GM04504 (cell line): Measurements from ENCODE around the gene KIFC1.
"Not testable (repeated sequence)": the region's sequence is repeated elsewhere in the genome, so short reads cannot be mapped to it uniquely, and the experiment has no call there.

Experiments used
- DNase-seq: peaks from one replicate; pipeline ENCODE4 v3.0.0-alpha.2; 2012; ENCODE audit warnings: low read depth

KIFC1 gene, protein sequence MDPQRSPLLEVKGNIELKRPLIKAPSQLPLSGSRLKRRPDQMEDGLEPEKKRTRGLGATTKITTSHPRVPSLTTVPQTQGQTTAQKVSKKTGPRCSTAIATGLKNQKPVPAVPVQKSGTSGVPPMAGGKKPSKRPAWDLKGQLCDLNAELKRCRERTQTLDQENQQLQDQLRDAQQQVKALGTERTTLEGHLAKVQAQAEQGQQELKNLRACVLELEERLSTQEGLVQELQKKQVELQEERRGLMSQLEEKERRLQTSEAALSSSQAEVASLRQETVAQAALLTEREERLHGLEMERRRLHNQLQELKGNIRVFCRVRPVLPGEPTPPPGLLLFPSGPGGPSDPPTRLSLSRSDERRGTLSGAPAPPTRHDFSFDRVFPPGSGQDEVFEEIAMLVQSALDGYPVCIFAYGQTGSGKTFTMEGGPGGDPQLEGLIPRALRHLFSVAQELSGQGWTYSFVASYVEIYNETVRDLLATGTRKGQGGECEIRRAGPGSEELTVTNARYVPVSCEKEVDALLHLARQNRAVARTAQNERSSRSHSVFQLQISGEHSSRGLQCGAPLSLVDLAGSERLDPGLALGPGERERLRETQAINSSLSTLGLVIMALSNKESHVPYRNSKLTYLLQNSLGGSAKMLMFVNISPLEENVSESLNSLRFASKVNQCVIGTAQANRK

DNA sequence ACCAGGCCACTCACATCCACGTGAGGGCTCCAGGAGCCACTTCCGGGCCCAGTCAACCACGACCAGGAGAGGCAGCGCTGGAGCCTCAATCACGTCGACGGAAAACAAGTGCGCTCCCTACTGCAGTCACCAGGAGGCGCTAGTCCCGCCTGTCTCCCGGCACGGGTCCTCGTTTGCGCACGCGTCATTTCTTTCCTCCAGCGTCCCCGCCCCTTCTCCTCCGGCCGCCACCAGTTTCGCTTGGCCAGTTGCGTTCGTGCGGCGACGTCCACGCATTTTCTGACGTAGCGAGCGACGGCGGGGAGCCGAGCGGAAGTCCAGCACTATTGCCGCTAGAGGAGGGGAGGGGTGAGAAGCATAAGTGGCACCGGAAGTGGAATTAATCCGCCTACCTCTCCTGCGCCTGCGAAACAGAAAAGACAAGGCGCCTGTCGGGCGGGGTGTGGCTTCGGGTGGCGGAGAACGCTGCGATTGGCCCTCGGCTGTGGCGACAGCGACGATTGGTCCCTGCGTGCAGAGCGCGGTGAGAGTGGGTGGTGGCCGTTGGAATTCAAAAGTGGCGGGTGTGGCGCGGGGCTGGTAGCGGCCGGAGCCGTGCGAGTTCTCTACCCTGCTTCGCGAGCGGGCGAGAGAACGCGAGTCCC, at the start of gene KIFC1:
KIFC1 (plus strand) TSS at position 546 of the 644 bp plus-strand sequence. CDS start 163 bp downstream, outside the sequence.
- DNase-seq, result peak; percentile 99

DNA sequence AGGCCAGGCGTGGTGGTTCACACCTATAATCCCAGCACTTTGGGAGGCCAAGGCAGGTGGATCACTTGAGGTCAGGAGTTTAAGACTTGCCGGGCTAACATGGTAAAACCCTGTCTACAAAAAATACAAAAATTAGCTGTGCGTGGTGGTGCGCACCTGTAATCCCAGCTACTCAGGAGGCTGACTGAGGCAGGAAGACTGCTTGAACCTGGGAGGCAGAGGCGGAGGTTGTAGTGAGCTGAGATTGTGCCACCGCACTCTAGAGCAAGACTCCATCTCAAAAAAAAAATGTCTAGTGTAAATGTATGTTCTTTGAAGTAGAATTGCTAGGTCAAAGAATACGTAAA, 48.0 kb upstream of the KIFC1 start:
- not testable (repeated sequence) for DNase-seq

DNA sequence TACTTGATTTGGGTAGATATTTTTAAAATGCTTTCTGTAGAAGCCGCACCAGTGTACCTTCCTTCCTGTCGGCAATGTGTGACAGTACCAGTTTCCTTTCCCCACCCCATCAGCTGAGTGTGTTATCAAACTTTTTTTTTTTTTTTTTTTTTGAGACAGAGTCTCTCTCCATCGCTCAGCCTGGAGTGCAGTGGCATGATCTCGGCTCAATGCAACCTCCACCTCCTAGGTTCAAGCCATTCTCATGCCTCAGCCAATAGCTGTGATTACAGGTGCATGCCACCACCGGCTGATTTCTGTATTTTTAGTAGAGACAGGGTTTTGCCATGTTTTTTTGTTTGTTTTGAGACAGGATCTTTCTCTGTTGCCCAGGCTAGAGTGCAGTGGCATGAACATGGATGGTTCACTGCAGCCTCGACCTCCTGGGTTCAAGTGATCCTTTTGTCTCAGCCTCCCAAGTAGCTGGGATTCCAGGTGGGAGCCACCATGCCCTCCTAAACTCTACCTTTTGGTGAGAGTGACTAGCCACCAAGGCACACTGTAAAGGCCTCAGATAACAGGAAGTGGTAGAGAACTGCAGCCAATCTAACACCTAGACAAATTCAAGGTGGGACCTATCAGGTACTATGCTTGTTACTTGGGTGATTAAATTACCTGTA, 47.5 kb upstream of the KIFC1 start:
- DNase-seq, result no peak

DNA sequence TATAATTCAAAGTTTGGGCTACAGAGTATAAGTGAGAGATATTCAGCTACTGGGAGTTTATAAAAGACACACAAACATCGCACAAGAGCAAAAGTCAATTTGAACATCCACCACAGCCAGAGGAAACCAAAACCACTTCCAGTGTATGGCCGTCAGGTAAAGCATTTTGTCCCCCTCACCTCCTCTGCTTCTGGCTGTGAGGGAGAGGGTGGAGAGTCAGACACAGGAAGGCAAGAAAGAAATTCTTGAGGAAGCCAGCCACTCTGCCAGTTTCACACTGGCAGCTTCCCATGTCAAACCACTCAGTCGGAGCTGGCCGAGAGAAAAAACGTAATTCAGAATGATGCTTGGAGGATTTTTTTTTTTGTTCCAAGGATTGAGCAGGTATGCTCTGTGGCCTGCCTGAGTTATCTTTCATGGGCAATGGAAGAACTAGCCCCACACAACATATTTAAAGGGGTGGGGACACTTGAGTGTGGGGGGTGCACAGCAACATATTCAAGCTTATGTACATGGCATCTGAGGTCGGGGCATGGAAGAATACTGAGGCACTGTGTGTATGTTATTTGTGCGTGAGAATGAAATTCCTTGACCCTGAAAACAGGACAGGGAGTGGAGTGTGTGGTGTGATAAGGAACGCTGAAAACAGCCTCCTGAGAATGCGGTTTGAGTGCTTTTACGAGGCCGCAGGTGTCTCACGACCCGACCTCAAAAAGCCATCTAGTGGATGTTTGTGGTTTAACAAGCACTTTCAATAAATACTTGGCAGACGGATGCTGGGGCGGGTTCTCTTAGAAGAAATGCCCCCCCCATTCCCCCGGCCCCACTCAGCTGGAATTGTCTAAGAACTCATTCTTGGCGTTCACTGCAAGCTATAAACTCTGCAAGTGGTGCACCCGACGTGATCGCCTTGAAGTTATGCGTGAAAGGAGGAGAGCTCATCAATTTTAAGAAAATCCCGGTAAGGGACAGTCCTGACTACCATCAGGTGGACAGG, 46.6 kb upstream of the KIFC1 start:
- peak; percentile 57 for DNase-seq

DNA sequence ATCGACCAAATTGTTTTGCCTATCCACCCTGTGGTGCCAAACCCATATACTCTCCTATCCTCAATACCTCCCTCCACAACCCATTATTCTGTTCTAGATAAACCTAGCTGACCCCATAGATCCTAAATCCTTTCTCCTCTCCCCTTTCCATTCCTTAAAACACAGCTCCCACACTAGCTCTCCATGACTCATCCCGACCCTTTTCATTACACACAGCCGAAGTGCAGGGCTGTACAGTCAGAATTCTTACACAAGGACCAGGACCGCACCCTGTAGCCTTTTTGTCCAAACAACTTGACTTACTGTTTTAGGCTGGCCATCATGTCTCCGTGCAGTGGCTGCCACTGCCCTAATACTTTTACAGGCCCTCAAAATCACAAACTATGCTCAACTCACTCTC, 44.7 kb upstream of the KIFC1 start:
- DNase-seq, result not testable (repeated sequence)

DNA sequence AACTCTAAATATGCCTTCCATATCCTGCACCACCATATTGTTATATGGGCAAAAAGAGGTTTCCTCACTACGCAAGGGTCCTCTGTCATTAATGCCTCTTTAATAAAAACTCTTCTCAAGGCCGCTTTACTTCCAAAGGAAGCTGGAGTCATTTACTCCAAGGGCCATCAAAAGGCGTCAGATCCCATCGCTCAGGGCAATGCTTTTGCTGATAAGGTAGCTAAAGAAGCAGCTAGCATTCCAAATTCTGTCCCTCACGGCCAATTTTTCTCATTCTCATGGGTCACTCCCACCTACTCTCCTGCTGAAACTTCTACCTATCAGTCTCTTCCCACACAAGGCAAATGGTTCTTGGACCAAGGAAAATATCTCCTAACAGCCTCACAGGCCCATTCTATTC, 43.8 kb upstream of the KIFC1 start:
- no peak for DNase-seq

DNA sequence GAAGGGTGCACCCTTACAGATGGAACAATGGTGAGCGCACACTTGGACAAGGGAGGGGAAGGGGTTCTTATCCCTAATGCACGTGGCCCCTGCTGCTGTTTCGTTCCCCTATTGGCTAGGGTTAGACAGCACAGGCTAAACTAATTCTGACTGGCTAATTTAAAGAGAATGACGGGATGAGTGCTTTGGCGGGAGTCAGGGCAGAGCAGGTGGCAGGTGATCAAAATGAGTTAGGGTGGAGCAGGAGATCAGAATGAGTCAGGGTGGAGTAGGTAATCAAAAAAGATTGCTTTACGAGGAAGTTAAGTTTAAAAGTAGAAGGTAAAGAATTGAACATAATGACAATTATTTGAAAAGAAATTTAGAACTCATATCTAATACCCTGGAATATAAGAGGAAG, 35.8 kb upstream of the KIFC1 start:
- not testable (repeated sequence) for DNase-seq

DNA sequence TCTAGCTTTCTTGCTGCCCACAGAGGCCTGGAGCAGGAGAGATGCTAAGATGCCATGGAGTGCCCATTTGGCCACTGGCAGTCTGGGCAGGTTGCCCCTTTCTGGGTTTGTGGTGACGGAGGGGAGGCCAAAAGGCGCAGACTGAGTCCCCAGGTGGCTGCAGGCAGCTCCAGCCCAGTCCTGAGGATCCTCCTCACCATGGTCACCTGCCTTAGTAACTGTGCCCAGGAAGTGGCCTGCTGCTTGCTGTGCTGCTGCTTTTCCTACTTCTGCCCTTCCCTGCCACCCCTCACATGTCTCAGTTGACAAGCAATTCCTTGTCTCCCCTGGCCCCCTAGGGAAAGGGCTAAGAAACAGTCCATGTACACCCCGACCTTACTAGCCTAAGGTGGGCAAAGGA, 35.3 kb upstream of the KIFC1 start:
- no peak for DNase-seq

DNA sequence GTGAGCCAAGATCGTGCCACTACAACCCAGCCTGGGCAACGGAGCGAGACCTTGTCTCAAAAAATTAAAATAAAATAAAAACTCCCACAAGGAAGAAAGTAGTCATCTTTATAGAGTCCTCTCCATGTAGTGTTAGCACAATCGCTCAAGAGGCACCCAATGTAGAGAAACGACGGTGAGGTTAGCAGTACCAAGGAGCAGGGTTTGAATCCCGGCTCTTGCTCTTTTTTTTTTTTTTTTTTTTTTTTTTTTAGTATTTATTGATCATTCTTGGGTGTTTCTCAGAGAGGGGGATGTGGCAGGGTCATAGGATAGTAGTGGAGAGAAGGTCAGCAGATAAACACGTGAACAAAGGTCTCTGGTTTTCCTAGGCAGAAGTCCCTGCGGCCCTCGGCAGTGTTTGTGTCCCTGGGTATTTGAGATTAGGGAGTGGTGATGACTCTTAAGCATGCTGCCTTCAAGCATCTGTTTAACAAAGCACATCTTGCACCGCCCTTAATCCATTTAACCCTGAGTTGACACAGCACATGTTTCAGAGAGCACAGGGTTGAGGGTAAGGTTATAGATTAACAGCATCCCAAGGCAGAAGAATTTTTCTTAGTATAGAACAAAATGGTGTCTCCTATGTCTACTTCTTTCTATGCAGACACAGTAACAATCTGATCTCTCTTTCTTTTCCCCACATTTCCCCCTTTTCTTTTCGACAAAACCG, 34.3 kb upstream of the KIFC1 start:
- DNase-seq, result not testable (repeated sequence)

DNA sequence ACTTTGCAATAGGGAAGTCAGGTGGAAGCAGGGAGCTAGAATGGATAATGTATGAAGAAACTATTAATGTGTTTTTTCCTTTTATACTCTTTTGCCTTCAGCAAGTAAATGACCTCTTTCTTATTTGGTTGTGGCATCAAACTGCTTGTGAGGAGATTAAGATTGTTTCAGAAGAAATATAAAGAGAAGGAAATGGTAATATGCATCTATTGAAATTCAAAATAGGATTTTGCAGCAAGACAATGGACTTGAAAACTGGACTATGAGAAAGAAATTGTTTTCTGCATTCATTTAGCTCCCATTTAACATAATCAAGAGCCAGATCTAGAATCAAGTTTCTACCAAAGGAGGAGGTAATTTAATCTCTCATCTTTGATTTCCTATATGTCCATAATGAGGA, 32.3 kb upstream of the KIFC1 start:
- no peak for DNase-seq

DNA sequence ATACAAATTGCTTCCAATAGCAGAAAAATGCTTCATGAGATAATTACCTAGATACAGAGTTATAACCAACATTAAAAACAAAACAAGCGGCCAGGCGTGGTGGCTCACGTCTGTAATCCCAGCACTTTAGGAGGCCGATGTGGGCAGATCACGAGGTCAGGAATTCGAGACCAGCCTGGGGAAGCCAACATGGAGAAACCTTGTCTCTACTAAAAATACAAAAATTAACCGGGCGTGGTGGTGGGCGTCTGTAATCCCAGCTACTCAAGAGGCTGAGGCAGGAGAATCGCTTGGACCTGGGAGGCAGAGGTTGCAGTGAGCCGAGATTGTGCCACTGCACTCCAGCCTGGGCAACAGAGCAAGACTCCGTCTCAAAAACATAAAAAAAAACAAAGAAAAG, 28.1 kb upstream of the KIFC1 start:
- not testable (repeated sequence) for DNase-seq

DNA sequence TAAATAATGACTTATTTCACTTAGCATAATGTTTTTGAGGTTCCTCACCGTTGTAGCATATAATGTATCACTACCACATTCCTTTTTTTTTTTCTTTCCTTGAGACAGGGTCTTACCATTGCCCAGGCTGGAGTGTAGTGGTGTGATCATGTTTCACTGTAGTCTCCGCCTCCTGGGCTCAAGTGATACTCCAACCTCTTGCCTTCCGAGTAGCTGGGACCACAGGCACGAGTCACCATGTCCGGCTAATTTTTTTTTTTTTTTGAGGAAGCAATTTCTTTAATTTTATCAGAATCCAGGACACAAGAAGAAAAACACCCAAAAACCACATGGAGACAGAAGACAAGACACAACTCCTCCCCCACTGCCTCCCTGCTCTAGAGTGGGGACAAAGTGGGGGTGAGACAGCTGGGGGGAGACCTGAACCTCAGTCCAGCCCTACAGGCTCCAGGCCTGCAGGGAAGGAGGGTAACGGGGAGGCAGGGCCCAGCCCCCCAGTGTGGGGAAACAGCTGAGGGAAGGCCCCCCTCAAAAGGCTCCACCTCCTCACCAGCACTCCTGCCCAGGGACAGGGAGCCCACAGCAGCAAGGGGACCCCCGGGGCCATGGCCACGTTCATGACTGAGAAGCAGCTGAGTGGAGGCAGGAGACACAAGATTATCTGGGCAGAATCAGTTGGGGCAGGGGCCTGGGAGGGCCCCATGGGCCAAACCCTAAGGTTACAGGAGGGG, 27.0 kb upstream of the KIFC1 start:
- not testable (repeated sequence) for DNase-seq

DNA sequence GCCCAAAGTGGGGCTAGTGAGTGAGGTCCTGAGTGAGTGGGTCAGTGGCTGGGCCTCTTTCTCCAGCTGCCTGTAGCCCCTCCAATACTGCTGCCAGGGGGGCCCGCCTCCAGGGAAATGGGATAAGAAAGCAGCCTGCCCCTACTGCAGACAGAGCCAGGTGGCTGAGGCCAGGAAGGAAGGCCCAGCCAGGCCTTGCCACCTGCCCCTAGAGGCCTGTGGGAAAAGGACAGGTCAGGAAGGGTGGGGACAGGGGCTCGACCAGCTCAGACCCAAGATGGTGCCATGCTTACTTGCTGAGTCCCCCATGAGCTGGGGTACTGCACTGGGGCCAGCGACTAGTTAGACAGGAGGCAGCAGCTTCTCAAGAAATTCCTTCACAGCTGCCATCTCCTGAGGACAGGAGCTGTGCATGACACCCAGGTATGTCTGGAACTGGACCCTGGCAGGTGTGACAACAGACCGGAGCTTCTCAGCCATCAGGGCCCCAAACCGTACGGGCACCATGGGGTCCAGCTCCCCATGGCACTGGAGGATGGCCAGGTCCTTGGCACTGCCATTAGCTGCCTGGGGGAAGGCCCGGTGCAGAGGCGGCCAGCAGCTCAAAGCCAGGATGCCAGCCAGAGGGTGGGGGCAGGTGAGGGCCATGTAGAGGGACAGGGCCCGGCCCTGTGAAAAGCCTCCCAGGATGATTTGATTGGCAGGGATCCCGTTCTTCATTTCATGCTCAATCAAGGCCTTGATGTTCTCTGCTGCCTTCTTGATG, 26.2 kb upstream of the KIFC1 start:
- DNase-seq, result not testable (repeated sequence)

DNA sequence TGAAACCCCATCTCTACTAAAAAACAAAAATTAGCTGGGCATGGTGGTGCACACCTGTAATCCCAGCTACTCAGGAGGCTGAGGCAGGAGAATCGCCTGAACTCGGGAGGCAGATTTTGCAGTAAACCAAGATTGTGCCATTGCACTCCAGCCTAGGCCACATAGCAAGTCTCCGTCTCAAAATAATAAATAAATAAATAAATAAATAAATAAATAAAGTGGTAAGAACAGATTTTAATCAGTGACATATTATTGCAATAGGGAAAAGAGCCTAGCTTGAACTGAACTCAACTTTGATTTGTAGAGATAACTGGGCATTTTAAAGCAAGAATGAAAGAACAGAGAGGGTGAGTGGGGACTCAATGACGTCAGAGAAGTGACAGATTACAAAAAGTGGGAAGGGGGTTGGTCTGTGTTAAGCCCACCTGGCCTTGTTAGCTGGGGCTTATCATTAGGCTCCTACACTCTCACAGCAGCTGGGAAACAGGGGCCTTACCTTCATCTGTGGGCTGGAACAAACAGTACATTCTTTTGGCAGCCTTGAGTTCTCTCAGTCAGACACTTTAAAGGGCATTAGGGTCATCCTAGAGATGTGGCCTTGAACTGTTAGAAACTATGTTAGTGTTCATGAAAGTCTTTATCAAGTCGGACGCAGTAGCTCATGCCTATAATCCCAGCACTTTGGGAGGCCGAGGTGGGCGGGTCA, 24.5 kb upstream of the KIFC1 start:
- no peak for DNase-seq

DNA sequence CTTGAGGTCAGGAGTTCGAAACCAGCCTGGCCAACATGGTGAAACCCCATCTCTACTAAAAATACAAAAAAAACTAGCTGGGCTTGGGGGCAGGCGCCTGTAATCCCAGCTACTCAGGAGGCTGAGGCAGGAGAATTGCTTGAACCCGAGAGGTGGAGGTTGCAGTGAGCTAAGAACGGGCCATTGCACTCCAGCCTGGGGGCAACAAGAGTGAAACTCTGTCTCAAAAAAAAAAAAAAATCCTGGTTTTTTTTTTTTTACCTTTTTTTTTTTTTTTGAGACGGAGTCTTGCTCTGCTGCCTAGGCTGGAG, 24.0 kb upstream of the KIFC1 start:
- DNase-seq, result not testable (repeated sequence)

DNA sequence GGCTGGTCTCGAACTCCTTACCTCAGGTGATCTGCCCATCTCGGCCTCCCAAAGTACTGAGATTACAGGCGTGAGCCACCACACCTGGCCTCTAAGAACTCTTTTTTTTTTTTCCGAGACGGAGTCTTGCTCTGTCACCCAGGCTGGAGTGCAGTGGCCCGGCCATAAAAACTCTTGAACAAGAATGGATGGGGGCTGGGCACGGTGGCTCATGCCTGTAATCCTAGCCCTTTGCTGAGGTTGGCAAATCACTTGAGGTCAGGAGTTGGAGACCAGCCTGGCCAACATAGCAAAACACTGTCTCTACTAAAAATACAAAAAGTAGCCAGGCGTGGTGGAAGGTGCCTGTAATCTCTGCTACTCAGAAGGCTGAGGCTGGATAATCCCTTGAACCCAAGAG, 19.7 kb upstream of the KIFC1 start:
- DNase-seq, result not testable (repeated sequence)

DNA sequence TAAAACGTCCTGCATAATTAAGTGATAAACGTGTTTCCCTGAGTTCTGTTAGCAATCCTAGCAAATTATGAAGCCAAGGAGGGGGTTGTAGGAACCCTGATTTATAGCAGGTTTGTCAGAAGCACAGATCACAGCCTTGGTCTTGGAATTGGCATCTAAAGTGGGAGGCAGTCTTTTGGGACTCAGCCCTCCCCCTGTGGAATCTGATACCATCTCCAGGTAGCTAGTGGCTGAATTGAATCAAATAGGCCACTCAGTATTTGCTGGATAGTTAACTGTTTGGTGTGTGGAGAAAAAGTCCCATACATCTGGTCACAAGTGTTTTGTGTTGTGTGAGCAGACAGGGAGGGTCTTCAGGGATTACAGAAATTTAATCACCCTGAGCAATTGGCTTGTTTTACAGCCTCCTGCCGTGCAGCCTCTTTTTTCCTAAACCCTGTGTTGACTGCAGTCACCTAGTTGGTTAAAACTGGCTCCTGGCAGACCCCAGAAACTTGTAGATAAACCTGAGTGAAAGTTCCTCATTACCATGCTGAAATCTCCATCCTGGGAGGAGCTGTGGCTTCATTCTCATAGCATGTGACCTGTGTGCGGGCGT, 19.0 kb upstream of the KIFC1 start:
- no peak for DNase-seq
